C4-2B (cell line): ENCODE measurements around the gene SIVA1.

Experiments
- H3K27ac ChIP-seq: fragments of 450-650 bp; 2 replicates; pipeline ENCODE4 v1.5.1; 2017
- CTCF ChIP-seq: fragments of 450-650 bp; conservative IDR thresholded peaks from 2 replicates; pipeline ENCODE4 v1.5.1; 2017; ENCODE audit warnings: mild to moderate bottlenecking
- ZFX ChIP-seq: fragments of 450-650 bp; IDR thresholded peaks from 2 replicates; pipeline ENCODE4 v1.6.1; 2017

Gene SIVA1

GRCh38 chr14:104804481-104805325 is 51.8 kb downstream of the SIVA1 start:
- peak overlapping the region; percentile 98 for H3K27ac ChIP-seq
- TF ChIP-seq CTCF (no peak), ZFX (no peak)

- peak overlapping the region; percentile 98 for H3K27ac ChIP-seq
- TF ChIP-seq CTCF (no peak), ZFX (no peak)
Observed at GRCh38 chr14:104805326-104805678, 52.4 kb downstream of the SIVA1 start.

GRCh38 chr14:104805941-104806624 is 53.1 kb downstream of the SIVA1 start:
- TF ChIP-seq ZFX (no peak), CTCF (no peak)
- peak overlapping the region; percentile 98 for H3K27ac ChIP-seq

- TF ChIP-seq CTCF (no peak), ZFX (no peak)
- H3K27ac ChIP-seq = no peak overlapping the region
Observed at GRCh38 chr14:104806625-104807465, 53.9 kb downstream of the SIVA1 start.

- H3K27ac ChIP-seq = no peak overlapping the region
- no peak for TF ChIP-seq ZFX
- no peak for TF ChIP-seq CTCF
Observed at GRCh38 chr14:104808456-104808855, 55.5 kb downstream of the SIVA1 start.
